ENCODE results near the gene AFF1.

AFF1 gene

DNA sequence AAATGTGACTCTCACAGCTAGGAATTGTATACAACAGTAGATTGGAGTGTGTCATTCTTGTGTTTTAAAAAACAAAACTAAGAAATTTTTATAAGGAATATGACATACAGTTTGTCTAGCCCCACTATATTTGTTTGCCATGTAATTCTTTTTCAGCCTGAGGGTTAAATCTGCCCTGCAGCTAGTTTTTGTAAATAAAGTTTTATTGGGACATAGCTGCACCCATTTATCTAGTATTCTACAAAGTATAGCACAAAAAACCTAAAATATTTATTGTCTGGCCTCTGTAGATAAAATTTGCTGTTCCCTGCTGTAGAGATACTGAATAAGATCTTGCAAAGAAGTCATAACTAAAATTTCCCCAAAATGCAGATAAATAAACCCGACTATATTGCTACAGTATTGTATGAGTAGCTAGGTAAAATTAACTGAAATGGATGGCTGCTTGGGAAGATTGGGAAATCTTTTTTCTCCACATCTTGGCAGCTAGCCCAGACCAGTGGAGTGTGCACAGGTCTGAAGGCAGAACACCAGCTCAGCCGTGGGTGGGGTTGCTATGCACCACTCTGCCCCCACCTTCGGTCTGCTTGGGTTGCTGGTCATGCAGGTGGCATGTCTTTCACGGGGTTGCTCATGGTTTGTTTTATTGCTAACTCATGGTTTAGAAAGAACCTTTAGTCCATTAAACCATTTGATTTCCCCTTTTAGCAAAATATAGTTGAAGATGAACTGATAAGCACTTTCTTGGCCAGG is 157.8 kb downstream of the AFF1 start:
- DNase-seq, result no peak

DNA sequence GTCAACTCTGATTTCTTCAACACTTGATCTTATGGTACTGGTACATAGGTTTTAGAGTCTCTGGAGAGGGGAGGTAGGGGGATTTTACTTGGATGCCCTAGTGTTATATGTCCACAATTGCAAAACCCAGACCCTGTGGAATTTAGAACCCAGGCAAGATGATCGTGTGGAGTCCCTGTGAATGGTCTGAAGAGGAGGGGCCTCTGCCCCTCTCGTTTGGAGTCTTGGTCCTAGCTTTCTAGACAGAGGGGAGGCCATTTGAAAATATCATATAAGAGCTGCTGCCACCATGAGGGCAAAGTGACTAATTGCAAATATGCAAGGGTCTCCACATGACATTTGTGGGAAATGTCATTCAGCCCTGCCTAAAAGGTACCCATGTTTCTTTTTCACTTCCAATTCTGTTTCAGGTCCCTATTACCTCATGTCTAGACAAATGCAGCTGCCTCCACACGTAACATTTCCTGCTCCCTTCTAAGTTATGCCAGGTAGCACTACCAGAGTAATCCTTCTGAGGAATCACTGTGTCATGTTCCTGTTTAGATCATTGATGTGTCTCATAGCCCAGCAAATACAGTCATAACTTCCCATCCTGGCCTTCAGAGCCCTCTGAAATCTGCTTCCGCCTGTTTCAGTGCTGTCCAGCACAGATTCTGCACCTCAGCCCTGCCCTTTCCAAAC is 158.8 kb downstream of the AFF1 start:
- peak; percentile 47 for DNase-seq

DNA sequence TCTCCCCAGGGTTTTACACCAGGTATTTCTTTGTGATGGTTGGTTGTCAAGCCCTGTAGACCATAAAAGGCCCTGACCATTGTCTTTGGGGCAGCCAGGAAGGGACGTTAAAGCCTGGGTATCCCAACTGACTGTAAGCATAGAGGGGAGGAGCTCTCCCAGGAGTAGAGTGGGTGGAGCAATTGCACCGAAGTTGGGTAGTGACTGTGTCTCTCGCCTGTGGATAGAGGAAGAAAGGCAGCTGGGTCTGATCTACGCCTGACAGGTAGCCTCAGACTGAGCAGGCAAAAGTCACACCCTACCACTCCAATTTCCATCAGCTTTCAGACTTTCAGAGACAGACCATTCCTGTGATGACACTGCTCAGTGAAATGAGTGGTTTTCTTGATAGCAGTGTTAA is 162.3 kb downstream of the AFF1 start:
- DNase-seq, result no peak

DNA sequence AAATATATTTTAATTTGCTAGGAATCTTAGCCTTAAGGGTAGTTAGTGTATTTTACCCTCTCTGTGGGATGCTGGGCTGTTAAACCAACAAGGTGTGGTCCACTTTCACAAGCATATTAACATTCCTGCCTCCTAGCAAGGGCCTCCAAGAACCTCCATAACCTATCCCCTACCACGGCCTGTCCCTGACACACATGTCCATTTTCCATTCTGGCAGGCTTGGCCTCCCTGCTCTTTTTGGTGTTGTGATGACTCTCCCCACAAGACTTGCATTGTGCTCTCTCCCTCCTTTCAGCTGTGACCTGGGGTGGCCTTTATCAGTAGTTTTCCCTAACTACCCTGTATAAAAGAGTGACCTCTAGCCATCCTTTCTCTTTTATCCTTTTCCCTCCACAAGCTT is 165.4 kb downstream of the AFF1 start:
- DNase-seq, result no peak

DNA sequence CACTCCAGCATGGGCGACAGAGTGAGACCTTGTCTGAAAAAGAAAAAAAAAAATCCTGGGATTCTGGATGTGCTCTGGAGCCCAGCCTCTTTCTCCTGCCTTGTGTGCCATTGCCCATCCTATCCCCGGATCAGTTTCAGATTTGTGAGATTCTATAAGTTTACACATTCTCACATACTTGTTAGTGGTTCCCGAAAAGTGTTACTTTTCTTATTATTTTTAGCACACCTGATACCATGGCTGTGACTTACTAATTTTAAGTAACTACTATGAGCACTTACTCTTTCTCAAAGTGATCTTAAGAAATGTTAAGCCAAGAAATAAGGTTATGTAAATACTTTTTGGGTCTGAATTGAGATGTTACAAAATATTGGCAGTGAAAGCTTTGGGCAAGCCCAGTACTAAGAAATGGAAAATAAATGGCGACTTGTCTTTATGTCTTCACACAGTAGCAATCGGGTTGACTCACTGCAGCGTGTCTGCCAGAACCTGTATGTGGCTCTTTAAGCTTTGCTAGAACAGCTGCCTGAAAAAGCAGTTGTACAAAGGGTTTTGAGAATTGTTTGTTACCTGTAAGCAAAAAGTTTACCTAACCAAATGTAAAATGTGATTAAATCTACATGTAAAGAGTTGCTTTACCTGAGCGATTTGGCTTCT is 166.9 kb downstream of the AFF1 start:
- no peak for DNase-seq

DNA sequence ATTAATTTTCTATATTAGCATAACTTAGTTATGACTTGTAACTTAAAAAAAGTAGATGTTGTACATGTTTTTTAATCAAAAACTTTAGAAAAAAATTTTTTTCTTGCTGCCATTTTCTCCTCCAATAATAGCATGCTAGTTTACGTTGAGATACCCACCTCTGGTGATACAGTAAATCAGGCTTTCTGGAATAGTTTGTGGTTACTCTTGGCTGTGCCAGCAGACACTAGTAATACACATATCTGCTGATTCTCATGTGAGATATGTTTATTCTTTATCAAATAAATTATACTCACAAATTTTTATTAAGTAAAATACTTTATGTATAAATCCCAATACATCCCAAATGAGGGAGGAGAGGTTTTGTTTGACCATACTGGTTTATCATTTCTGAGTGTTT is 168.3 kb downstream of the AFF1 start:
- no peak for DNase-seq

DNA sequence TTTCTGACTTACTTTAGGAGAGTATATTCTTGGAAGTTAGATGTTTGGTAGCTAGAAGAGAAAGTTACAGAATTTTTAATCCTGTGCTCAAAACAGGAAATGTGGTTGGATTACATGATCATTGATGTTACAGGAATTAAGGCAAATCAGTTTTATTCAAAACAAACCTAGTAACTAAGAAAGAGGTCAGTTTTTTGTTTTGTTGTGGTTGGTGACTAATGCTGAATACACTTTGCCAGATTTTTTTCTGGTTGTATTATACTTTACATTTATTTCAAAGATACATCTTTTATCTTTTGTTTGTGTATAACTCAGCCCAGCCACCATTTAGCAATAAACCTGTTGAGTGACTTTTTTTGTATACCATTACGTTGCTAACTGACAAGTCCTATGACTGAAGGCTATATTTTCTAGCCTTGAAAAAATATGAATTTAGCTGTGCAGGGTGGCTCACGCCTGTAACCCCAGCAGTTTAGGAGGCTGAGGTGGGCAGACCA is 168.9 kb downstream of the AFF1 start:
- DNase-seq, result no peak

DNA sequence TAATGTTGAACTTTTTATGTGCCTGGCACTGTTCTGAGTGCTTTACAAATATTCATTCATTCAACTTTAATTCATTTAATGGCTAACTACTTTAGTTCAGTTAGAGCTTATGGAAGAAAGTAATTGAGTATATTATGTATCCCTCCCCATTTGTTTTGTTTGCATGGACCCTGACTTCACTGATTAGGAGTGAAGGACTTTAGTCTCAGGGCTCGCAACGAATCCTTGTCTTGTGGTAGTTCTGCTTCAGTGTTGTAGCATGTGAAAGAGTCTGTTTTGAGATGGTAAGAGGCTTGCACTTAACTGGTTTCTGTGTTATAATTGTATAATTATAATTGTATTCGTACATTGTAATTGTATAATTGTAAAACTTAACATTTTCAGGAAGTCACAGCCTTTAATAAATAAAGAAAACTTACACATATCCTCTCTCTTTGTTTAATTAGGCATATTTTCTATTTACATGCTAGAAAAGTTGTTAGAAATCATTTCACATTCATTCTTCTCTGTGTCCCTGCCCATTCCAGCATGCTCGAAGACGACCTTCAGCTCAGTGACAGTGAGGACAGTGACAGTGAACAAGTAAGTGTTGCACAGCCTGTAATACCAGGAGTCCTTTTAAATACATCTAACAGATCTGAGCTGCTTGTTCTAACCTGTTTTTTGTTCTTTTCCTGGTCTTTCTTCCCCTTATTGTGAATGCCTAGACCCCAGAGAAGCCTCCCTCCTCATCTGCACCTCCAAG is 170.5 kb downstream of the AFF1 start:
- DNase-seq, result no peak

DNA sequence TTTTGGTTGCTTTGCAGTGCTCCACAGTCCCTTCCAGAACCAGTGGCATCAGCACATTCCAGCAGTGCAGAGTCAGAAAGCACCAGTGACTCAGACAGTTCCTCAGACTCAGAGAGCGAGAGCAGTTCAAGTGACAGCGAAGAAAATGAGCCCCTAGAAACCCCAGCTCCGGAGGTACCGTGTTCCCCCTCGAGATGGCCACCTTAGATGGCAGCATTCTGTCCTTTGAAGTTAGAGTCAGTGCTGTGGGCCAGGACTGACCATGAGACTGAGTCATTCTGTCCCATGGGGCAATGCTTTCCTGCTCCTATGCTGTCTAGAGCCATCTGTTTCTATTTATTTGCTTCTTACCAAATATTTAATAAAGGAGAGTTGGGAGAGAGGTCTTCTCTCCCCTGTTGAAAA is 173.3 kb downstream of the AFF1 start:
- no peak for DNase-seq

DNA sequence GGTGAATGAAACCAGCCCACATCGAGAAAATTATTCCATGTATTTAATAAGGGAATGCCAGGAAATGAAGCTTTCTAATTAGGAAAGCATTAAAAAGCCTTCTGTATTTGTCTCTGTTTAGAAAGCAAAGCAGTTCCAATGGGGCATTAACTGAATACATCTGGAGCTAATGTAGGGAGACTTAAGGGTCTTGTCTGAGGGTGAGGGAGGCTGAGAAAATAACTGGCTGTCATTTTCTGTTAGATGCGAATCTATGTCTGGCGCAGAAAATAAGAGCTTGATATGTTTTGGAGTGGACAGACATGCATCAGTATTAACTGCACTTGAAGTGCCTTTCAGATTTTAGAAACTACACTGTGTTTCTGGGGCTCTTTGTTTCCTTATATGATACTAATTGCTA is 174.3 kb downstream of the AFF1 start:
- no peak for DNase-seq

DNA sequence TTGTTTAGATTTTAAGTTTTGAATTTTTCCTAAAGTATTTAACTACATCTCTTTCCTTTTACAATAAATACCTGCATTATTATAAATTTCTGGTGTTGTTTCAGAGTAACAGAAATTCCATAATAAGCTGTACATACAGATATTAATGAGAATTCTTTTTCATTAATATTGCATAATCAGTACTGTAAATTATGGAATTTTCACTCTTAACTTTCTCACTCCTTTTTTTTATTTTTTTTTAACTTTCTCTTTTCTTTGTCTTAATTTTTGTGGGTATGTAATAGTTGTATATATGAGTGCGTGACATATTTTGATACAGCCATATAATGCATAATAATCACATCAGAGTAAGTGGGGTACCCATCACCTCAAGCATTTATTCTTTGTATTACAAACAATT is 175.1 kb downstream of the AFF1 start:
- DNase-seq, result no peak

DNA sequence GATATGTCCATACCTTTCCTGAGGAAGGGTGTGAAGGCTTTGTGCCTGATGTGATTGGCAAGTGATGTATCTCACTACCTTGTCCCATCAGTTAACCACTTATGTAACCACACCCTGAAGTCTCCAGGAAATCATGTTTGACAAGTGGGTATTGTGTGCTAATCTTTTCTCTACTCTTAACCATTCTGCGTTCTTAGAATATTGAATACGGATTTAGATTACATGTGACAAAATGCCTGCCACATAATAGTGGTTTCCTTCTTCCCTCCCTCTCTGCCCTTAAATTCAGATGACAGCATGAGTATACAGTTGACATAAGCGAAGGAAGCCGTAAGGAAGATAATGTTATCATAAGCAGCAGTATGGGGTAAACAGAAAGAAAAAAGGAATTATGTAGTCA is 177.3 kb downstream of the AFF1 start:
- no peak for DNase-seq

DNA sequence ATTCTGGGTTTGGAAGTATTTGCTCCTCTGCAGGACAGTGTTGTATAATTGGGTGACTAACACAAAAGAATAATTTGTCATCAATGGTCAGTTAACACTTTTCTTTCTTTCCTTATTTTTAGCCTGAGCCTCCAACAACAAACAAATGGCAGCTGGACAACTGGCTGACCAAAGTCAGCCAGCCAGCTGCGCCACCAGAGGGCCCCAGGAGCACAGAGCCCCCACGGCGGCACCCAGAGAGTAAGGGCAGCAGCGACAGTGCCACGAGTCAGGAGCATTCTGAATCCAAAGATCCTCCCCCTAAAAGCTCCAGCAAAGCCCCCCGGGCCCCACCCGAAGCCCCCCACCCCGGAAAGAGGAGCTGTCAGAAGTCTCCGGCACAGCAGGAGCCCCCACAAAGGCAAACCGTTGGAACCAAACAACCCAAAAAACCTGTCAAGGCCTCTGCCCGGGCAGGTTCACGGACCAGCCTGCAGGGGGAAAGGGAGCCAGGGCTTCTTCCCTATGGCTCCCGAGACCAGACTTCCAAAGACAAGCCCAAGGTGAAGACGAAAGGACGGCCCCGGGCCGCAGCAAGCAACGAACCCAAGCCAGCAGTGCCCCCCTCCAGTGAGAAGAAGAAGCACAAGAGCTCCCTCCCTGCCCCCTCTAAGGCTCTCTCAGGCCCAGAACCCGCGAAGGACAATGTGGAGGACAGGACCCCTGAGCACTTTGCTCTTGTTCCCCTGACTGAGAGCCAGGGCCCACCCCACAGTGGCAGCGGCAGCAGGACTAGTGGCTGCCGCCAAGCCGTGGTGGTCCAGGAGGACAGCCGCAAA is 179.6 kb downstream of the AFF1 start:
- no peak for DNase-seq

DNA sequence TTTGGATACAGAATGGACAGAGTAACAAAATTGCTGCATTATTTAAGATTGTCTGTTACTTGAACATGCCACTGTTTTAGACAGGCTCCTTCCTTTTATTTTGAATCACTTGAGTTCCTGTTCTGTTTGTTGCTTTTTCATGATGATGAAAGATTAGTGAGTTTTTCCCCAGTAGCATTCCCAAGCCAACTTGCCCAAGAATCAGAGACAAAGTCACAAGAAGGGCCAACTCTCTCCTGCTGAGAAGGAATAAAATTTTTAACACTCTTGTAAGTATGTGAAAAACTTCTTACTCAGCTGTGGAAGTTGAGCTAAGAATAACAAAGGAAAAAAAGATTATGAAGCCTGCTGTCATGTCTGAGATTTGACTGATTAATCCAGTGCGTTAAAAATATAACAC is 181.4 kb downstream of the AFF1 start:
- DNase-seq, result no peak

DNA sequence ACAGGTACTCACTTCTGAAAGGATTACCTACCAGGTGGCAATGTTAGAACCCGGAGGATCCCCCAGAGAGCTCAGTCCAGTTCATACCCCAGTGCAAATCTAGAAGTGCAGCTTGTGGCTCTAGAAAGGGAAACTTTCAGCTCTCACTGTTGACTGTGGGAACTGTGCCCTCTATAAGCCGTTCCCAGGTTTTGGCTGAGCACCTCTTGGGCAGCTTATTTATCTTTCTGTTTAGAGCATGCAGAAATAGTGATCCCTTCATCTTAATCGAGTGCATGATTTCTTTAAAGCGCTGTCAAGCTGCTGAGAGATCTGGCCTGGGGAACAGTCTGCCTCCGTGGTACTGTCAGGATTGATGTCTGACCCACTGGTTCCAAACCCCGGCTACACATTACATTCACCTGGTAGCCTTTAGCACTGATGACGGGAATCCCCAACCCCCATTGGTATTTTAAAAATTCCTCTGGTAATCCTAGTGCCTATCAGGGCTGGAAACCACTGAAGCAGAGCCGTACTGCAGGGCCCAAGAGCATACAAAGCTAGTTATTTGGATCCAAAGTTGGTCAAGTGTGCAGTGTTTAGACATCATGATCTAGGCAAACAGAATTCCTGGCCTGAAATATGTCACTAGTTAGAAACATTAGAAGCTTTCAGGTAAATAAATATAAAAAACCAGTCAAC is 182.4 kb downstream of the AFF1 start:
- no peak for DNase-seq

DNA sequence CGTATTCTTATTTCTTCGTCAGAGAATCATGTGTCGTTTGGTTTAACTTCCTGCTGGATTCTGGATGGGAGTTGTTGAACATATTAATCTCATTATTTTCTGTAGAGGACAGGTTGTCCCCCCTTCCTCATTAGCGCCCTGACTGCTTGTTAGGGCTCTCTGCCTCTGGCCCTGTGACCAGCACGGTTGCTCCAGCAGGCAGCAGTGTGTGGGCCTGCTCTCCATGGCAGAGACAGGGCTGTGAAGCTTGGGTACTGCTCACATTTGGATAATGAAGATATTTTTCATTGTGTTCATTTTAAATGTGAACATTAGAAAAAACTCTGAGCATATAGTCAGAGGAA is 182.9 kb downstream of the AFF1 start:
- no peak for DNase-seq

DNA sequence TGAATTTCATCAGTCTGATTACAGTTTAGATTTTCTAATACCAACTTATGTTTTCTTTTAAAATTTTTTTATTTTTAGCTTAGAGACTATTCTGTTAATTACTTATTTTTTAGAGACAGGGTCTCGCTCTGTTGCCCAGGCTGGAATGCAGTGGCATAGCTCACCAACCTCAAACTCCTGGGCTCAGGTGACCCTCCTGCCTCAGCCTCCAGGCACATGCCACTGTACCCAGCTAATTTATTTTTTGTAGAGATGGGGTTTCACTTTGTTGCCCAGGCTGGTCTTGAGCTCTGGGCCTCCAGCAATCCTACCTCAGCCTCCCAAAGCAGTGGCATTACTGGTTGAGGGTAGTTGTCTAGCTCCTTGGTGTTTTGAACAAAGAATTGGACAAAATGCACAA is 183.6 kb downstream of the AFF1 start:
- DNase-seq, result no peak

DNA sequence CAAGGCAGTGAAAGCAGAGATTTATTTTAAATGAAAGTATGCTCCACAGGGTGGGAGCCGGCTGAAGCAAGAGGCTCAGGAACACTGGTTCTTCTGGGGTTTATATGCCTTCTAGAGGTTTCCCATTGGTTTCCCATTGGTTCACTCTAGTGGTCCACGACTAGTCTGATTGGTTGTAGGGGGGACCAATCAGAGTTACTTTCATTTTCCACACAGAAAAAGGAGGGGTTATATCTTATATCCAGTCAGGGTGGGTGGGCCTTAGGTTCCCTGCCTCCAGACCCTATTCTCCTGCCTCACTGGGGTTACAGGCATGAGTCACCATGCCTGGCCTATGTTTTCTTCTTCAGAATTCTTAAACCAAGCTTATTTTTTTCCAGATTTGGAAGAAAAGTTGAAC is 184.0 kb downstream of the AFF1 start:
- DNase-seq, result no peak

DNA sequence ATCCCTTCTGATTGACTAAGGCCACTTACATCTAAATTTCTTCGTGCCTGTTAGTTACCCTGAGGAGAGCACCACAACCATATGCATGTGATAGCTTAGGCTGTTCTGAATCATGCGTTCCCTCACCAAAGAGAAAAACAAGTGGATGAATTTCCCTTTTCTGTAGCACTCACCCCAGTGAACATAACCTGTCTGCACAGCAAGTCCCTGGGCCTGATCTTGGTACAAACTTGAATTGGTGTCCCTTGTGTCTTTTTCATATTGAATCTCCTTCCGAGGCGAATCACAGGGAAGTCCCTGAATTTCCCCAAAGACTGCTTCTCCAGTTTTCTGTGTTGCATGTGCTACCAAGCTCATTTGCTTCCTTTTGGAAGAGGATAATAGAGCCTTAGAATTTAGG is 185.2 kb downstream of the AFF1 start:
- no peak for DNase-seq

DNA sequence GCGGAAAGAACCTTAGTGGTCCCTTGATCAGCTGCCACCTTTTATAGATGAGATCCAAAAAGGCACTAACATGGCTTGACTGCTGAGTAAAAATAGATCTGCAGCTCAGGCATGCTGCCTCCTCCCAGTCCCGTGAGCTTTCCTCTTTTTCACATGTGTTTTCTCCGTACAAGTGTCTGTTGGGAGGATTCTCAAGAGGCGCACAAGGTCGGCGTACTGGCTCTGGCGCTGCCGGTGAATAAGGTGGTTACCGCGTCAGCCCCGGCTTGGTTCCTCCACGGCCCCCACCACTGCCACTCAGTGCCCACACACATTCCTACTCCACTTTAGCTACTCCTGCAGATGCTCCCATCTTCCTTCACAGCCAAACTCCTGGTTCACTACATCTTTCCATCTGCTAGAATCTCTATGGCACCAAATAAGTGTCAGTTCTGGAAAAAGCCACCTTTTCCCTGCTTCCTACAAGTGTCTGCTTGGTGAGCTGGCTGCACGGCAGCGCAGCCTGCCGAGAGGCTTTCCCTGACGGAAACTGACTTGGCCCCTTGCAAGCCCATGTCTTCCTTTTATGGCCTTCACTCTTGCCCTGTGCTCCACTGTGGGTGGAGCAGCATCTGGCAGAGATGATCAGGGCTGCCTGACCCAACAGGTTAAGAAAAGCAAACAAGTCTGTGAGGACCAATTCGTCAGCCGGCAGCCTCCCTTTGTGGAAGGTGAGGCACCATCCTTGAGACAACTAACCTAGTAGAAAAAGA is 185.8 kb downstream of the AFF1 start:
- DNase-seq, result no peak

DNA sequence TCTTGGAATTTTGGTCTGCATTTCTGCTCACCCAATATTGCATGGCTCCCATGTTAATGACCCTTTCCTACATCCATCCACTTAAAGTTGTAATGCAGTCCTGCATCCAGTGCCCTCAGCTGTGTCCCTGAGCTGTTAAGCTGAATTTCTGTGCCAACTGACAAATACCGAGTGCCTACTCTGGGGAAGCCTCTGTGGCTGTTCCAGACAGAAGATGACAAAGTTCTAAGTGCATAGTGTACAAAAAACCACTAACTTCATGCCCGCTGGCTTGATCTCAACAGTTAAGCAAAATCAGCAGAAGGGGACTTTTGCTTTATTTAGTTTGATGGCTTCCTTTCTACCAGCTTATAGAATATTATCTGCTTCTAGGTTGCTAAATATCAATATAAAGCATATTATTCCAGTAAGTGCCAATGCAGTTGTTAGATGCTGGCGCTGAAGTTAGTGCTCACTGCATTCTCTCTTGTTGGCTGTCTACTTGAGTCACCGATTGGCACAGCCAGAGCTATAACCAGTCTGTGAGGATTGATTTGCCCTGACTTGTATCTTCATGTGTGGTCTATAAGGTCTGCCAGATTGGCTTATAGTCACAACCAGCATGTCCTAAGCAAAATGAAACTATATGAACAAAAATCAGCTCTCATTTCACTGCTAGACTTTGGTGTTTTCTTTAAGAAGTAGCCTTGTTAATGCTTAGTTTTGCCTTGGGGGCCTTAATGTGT is 186.7 kb downstream of the AFF1 start:
- DNase-seq, result no peak

Data from activated T-cell treated with anti-CD3 and anti-CD28 coated beads, Interleukin-2, amount 50 U/mL, for 1 hour (primary cell).